ENCODE data around the gene LHX4.

The LHX4 gene

GRCh38 chr1:180253585-180254495 is 23.8 kb downstream of the LHX4 start:
- TF ChIP-seq, protein P1, sequence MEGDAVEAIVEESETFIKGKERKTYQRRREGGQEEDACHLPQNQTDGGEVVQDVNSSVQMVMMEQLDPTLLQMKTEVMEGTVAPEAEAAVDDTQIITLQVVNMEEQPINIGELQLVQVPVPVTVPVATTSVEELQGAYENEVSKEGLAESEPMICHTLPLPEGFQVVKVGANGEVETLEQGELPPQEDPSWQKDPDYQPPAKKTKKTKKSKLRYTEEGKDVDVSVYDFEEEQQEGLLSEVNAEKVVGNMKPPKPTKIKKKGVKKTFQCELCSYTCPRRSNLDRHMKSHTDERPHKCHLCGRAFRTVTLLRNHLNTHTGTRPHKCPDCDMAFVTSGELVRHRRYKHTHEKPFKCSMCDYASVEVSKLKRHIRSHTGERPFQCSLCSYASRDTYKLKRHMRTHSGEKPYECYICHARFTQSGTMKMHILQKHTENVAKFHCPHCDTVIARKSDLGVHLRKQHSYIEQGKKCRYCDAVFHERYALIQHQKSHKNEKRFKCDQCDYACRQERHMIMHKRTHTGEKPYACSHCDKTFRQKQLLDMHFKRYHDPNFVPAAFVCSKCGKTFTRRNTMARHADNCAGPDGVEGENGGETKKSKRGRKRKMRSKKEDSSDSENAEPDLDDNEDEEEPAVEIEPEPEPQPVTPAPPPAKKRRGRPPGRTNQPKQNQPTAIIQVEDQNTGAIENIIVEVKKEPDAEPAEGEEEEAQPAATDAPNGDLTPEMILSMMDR (IDR thresholded peaks at IDR 0.05), result no peak

GRCh38 chr1:180254496-180254819 is 24.4 kb downstream of the LHX4 start:
- TF ChIP-seq, protein P1 (IDR thresholded peaks at IDR 0.05), result no peak

GRCh38 chr1:180254854-180255253 is 24.8 kb downstream of the LHX4 start:
- TF ChIP-seq, protein P1 (IDR thresholded peaks at IDR 0.05), result no peak

DNA sequence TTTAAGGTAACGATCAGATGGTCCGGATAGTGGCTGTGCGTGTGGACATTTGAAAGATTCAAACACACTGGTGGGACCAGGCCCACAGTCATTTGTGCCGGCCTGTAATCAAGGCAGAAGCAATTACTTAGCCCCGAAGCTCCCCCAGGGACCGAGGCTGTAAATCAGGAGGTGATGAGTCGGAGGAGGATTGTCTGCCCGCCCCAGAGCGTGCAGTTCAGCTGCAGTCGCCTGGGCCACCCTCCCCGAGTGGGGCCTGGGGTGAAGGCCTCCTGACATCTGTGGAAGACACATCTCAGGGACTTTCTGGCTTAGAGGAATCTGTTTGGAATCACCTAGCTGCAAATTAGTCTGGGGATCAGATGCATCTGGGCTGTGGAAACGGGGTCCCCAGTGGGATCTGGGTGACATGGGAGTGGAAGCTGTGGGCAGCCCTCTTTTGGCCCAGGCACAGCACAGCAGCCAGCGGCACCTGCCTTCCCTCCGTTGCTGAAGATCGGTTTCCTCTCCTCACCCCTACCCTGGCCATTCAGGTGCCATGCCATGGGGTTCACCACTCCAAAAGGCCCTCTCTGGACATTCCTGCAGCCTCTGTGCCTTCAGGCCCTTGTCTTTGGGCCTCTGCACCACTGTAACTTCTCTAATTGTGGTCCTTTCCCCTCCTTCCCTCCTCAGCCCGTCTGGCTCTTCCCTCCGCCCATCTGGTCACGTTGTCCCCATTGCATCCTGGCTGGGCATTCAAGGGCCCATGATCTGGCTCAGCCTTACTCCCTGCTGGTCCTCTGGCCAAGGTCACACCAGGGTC is 25.7 kb downstream of the LHX4 start:
- TF ChIP-seq, protein P1 (IDR thresholded peaks at IDR 0.05), result no peak

GRCh38 chr1:180256341-180257027 is 26.4 kb downstream of the LHX4 start:
- TF ChIP-seq, protein P1 (IDR thresholded peaks at IDR 0.05), result no peak

DNA sequence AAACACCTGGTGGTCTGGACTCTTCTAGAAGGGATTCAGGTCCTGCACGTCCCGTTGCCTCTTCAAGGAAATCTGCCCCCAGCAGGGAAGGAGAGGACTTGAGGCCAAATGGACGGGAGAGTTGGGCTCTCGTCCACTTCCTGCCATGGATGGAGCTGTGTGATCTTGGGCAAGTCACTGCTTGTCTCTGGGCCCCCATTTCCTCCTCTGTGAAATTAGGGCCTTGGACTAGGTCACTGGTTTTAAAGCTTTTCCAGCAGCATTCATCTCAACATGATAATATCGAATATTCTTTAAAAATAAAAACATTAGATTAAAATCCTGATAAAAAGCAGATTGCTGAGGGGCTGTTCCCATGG is 26.9 kb downstream of the LHX4 start:
- TF ChIP-seq, protein P1 (IDR thresholded peaks at IDR 0.05), result no peak

DNA sequence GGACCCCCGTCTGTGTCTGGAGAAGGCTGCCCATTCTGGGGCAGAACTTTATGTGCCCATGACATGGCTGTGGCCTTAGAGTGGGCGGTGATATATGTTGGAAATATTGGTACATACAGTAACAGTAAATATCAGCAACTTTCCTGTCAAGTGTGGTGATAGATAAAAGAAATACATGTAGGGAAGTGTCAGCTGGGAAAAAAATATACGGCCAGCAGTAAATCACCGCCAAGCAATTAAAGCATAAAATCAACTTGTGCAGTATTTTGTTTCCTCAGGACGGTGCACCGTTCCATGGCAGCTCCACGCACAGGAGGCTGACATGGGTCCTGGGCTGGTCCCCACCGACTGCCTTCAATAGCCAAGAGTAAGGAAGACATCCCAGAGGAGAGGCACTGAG is 27.4 kb downstream of the LHX4 start:
- TF ChIP-seq, protein P1 (IDR thresholded peaks at IDR 0.05), result no peak

Measured in LNCAP (cell line).